Measurements from ENCODE around the gene MAGOH.

GRCh38 chr1:53274026-53274425 is 35.7 kb upstream of the MAGOH start:
- TF ChIP-seq POU6F1 (CRISPR knock-in tag; IDR thresholded peaks at IDR 0.05; ENCODE audit: borderline replicate concordance, low read depth) (no peak), PATZ1 (CRISPR knock-in tag; IDR thresholded peaks at IDR 0.05; ENCODE audit: borderline replicate concordance) (no peak), ZNF8 (CRISPR knock-in tag; IDR thresholded peaks at IDR 0.05) (no peak), ISL1 (CRISPR knock-in tag; IDR thresholded peaks at IDR 0.05) (no peak), BACH2 (CRISPR knock-in tag; IDR thresholded peaks at IDR 0.05; ENCODE audit: borderline replicate concordance) (no peak), ZFP3 (CRISPR knock-in tag; IDR thresholded peaks at IDR 0.05) (no peak), GLIS3 (CRISPR knock-in tag; IDR thresholded peaks at IDR 0.05) (no peak), TSHZ2 (CRISPR knock-in tag; IDR thresholded peaks at IDR 0.05) (no peak), TCF4 (CRISPR knock-in tag; IDR thresholded peaks at IDR 0.05; ENCODE audit: borderline replicate concordance) (no peak), SNAI2 (CRISPR knock-in tag; IDR thresholded peaks at IDR 0.05) (no peak), CSRNP3 (CRISPR knock-in tag; IDR thresholded peaks at IDR 0.05) (no peak), CREB5 (CRISPR knock-in tag; IDR thresholded peaks at IDR 0.05; ENCODE audit: low read depth) (no peak)
